Vagina (tissue), 2 donors: ENCODE results near the gene CDX2. TPM values are rescaled to one million over a fixed set of nuclear protein-coding genes. Genes with fewer than 3 reads are reported as not detected.

ENCODE experiments used
- DNase-seq, 2 donors: peaks; one replicate each; pipeline ENCODE4 v3.0.0-alpha.2; 2017; ENCODE audit errors: extremely low spot score in 2 of 2
- H3K27ac ChIP-seq: fragments of 200-600 bp; sonication (generic); one replicate; pipeline ENCODE4 v1.5.1; 2019
- H3K27me3 ChIP-seq: fragments of 200-600 bp; sonication (generic); one replicate; pipeline ENCODE4 v1.5.1; 2019
- H3K36me3 ChIP-seq, 2 donors: fragments of 200-600 bp; sonication (generic); one replicate each; pipeline ENCODE4 v1.5.1; 2017 to 2019
- H3K4me1 ChIP-seq: fragments of 200-600 bp; sonication (generic); one replicate; pipeline ENCODE4 v1.5.1; 2019
- H3K4me3 ChIP-seq, 2 donors: fragments of 200-600 bp; sonication (generic); 1 replicate in 1 of 2; 2 replicates in 1 of 2; pipeline ENCODE4 v1.5.1; 2016 to 2019
- H3K9me3 ChIP-seq: fragments of 200-600 bp; sonication (generic); one replicate; pipeline ENCODE4 v1.5.1; 2019
- CTCF ChIP-seq, 3 experiments: fragments of 450-650 bp in 2 of 3; fragments of 200-600 bp in 1 of 3; sonication (generic) in 1 of 3; IDR thresholded peaks; one replicate each; pipeline ENCODE4 v1.5.1; 2017 to 2019; ENCODE audit warnings: antibody characterized with exemption in 3 of 3, mild to moderate bottlenecking in 2 of 3, moderate library complexity in 2 of 3
- POLR2A ChIP-seq, 2 donors: fragments of 450-650 bp; IDR thresholded peaks; one replicate each; pipeline ENCODE4 v1.6.1; 2017; ENCODE audit warnings: antibody characterized with exemption in 2 of 2, mild to moderate bottlenecking in 2 of 2, moderate library complexity in 2 of 2
- POLR2AphosphoS5 ChIP-seq, 2 donors: sonication (generic); formaldehyde crosslinking; IDR thresholded peaks; one replicate each; pipeline ENCODE4 v1.9.0; 2017; ENCODE audit warnings: antibody characterized with exemption in 2 of 2, mild to moderate bottlenecking in 2 of 2, low read depth in 1 of 2; ENCODE audit not compliant: insufficient read depth in 1 of 2
- intact Hi-C: fragments of 100-400 bp; cut with DNase I; formaldehyde crosslinking; loops from one replicate; pipeline ENCODE4 v1.15.1; 2023
- total RNA-seq: library from RNA; depleted of rRNA; stranded (reverse); fragments of >200 nt; gene quantifications from one replicate; pipeline ENCODE4 v1.2.3, GENCODE V29; 2016

CDX2 gene
- total RNA-seq, 1 donor from 2014 or later: not detected

- no peak overlapping the region for H3K4me3 ChIP-seq
- intact Hi-C loops: no loop called here
- TF ChIP-seq CTCF (IDR thresholded peaks at IDR 0.05) (no peak), POLR2A (IDR thresholded peaks at IDR 0.05) (no peak), POLR2AphosphoS5 (IDR thresholded peaks at IDR 0.05; ENCODE audit: insufficient read depth in 1 of 2, low read depth in 1 of 2) (no peak)
Observed at GRCh38 chr13:27928353-27928804, 40.7 kb downstream of the CDX2 start.

GRCh38 chr13:27927444-27928352 is 41.4 kb downstream of the CDX2 start:
- intact Hi-C loops: no loop called here
- Histone ChIP-seq H3K4me1 (no peaks in the 10 kb centered on the region), H3K27me3 (peaks cover 6% of the 10 kb centered on the region), H3K36me3 (no peaks in the 10 kb centered on the region), H3K4me3 (no peak overlapping the region), H3K9me3 (no peaks in the 10 kb centered on the region), H3K27ac (no peak overlapping the region)
- TF ChIP-seq POLR2A (IDR thresholded peaks at IDR 0.05) (no peak), POLR2AphosphoS5 (IDR thresholded peaks at IDR 0.05; ENCODE audit: insufficient read depth in 1 of 2, low read depth in 1 of 2) (no peak), CTCF (IDR thresholded peaks at IDR 0.05) (no peak)
- DNase-seq: no peak

More at GRCh38 chr13:27928353-27928804, 40.7 kb downstream of the CDX2 start:
- no peaks in the 10 kb centered on the region for H3K9me3 ChIP-seq
- no peaks in the 10 kb centered on the region for H3K36me3 ChIP-seq
- no peaks in the 10 kb centered on the region for H3K4me1 ChIP-seq
- no peak for DNase-seq
- peaks cover under 1% of the 10 kb centered on the region for H3K27me3 ChIP-seq
- H3K27ac ChIP-seq: no peak overlapping the region

GRCh38 chr13:27926644-27927434 is 42.3 kb downstream of the CDX2 start:
- no peak for DNase-seq
- H3K27me3 ChIP-seq: peaks cover 6% of the 10 kb centered on the region
- H3K36me3 ChIP-seq: no peaks in the 10 kb centered on the region
- no peaks in the 10 kb centered on the region for H3K9me3 ChIP-seq
- no peak overlapping the region for H3K4me3 ChIP-seq
- peaks cover 6% of the 10 kb centered on the region for H3K4me1 ChIP-seq
- intact Hi-C loops: no loop called here
- TF ChIP-seq POLR2AphosphoS5 (IDR thresholded peaks at IDR 0.05; ENCODE audit: insufficient read depth in 1 of 2, low read depth in 1 of 2): no peak
- H3K27ac ChIP-seq: no peak overlapping the region

- intact Hi-C loops: no loop called here
- Histone ChIP-seq H3K36me3 (no peaks in the 10 kb centered on the region), H3K27me3 (peaks cover 14% of the 10 kb centered on the region), H3K27ac (no peak overlapping the region), H3K9me3 (no peaks in the 10 kb centered on the region), H3K4me1 (peaks cover 20% of the 10 kb centered on the region), H3K4me3 (no peak overlapping the region)
- DNase-seq: no peak
- TF ChIP-seq POLR2AphosphoS5 (IDR thresholded peaks at IDR 0.05; ENCODE audit: insufficient read depth in 1 of 2, low read depth in 1 of 2) (no peak), POLR2A (IDR thresholded peaks at IDR 0.05) (no peak), CTCF (IDR thresholded peaks at IDR 0.05) (no peak)
Observed at GRCh38 chr13:27925220-27925991, 43.7 kb downstream of the CDX2 start.
